Trophoblast cell (in vitro differentiated cells and primary cell): ENCODE measurements around the gene ALG11.

ENCODE experiments used
- DNase-seq, 2 donors: peaks; one replicate each; pipeline ENCODE4 v3.0.0-alpha.2; 2016
- H2AFZ ChIP-seq: 2 replicates; pipeline ENCODE4 v1.6.1; 2013; ENCODE audit warnings: low read length, moderate library complexity, mild to moderate bottlenecking; ENCODE audit not compliant: insufficient read depth, poor library complexity
- H2AK5ac ChIP-seq: 2 replicates; pipeline ENCODE4 v1.6.1; 2013; ENCODE audit warnings: mild to moderate bottlenecking, low read length
- H2BK120ac ChIP-seq: 2 replicates; pipeline ENCODE4 v1.6.1; 2013; ENCODE audit warnings: low read length, mild to moderate bottlenecking, moderate library complexity; ENCODE audit not compliant: insufficient read depth, poor library complexity
- H2BK12ac ChIP-seq: 2 replicates; pipeline ENCODE4 v1.6.1; 2013; ENCODE audit warnings: mild to moderate bottlenecking, low read length, moderate library complexity
- H2BK5ac ChIP-seq: 2 replicates; pipeline ENCODE4 v1.6.1; 2013; ENCODE audit warnings: low read length, low read depth, moderate library complexity, mild to moderate bottlenecking; ENCODE audit not compliant: poor library complexity
- H3K14ac ChIP-seq: 2 replicates; pipeline ENCODE4 v1.6.1; 2013; ENCODE audit warnings: mild to moderate bottlenecking, low read length
- H3K18ac ChIP-seq: 2 replicates; pipeline ENCODE4 v1.6.1; 2013; ENCODE audit warnings: mild to moderate bottlenecking, low read length
- H3K23ac ChIP-seq: 2 replicates; pipeline ENCODE4 v1.6.1; 2013; ENCODE audit warnings: low read length
- H3K27ac ChIP-seq: 2 replicates; pipeline ENCODE4 v1.5.1; 2013; ENCODE audit warnings: low read depth, mild to moderate bottlenecking, inconsistent platforms, low read length, moderate library complexity
- H3K27me3 ChIP-seq: 2 replicates; pipeline ENCODE4 v1.6.1; 2013; ENCODE audit warnings: inconsistent platforms, mild to moderate bottlenecking, low read length, moderate library complexity; ENCODE audit not compliant: insufficient read depth
- H3K36me3 ChIP-seq, 2 experiments: 1 replicate in 1 of 2; 2 replicates in 1 of 2; pipeline ENCODE4 v1.6.1; 2013; ENCODE audit warnings: low read length in 2 of 2, mild to moderate bottlenecking in 2 of 2, moderate library complexity in 1 of 2; ENCODE audit not compliant: insufficient read depth in 2 of 2, control insufficient read depth in 1 of 2
- H3K4ac ChIP-seq: 2 replicates; pipeline ENCODE4 v1.6.1; 2013; ENCODE audit warnings: low read depth, mild to moderate bottlenecking, low read length, moderate library complexity
- H3K4me1 ChIP-seq, 2 experiments: 1 replicate in 1 of 2; 2 replicates in 1 of 2; pipeline ENCODE4 v1.6.1; 2013; ENCODE audit warnings: low read length in 2 of 2, mild to moderate bottlenecking in 2 of 2, moderate library complexity in 1 of 2; ENCODE audit not compliant: insufficient read depth in 2 of 2, control insufficient read depth in 1 of 2
- H3K4me2 ChIP-seq: 2 replicates; pipeline ENCODE4 v1.6.1; 2013; ENCODE audit warnings: inconsistent platforms, mild to moderate bottlenecking, low read length, moderate library complexity
- H3K4me3 ChIP-seq: 2 replicates; pipeline ENCODE4 v1.5.1; 2013; ENCODE audit warnings: mild to moderate bottlenecking, low read depth, low read length, inconsistent platforms
- H3K79me1 ChIP-seq: one replicate; pipeline ENCODE4 v1.6.1; 2013; ENCODE audit warnings: low read length
- H3K79me2 ChIP-seq: 2 replicates; pipeline ENCODE4 v1.6.1; 2013; ENCODE audit warnings: low read length, mild to moderate bottlenecking; ENCODE audit not compliant: control insufficient read depth, insufficient read depth, poor library complexity
- H3K9ac ChIP-seq: 2 replicates; pipeline ENCODE4 v1.6.1; 2013; ENCODE audit warnings: mild to moderate bottlenecking, low read length
- H3K9me3 ChIP-seq: 2 replicates; pipeline ENCODE4 v1.6.1; 2013; ENCODE audit warnings: low read depth, mild to moderate bottlenecking, control low read depth, inconsistent platforms, low read length; ENCODE audit not compliant: insufficient read depth
- H4K12ac ChIP-seq: 2 replicates; pipeline ENCODE4 v1.6.1; 2013; ENCODE audit warnings: low read depth, mild to moderate bottlenecking, low read length, moderate library complexity
- H4K8ac ChIP-seq: 2 replicates; pipeline ENCODE4 v1.6.1; 2013; ENCODE audit warnings: low read depth, mild to moderate bottlenecking, low read length, moderate library complexity
- H4K91ac ChIP-seq: one replicate; pipeline ENCODE4 v1.6.1; 2013; ENCODE audit warnings: low read depth, mild to moderate bottlenecking, low read length, moderate library complexity
- WGBS: extraction: QIAGEN DNeasy Blood & Tissue Kit; methylation state at CpG from one replicate; pipeline ENCODE4 v1.1.7; 2013; ENCODE audit warnings: missing lambda C conversion rate; ENCODE audit not compliant: insufficient read length, insufficient coverage; ENCODE audit errors: extremely low coverage; 5-methylcytosine and 5-hydroxymethylcytosine counted together

Gene ALG11

DNA sequence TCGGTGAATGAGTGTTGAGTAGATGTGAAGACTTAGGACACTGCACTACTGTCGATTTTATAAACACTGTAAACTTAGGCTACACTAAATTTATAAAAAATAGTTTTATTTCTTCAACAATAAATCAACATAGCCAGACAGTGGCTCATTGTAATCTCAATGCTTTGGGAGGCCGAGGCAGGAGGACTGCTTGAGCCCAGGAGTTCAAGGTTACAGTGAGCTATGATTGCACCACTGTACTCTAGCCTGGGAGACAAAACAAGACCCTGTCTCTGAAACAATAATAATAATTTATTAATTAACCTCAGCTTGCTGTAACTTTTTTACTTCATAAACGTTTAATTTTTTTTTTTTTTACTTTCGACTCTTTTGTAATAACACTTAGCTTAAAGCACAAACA is 35.3 kb upstream of the ALG11 start:
- H2AK5ac ChIP-seq: no peak overlapping the region
- no peak overlapping the region for H2AFZ ChIP-seq
- H2BK120ac ChIP-seq: no peak overlapping the region
- no peak overlapping the region for H4K12ac ChIP-seq
- H3K27ac ChIP-seq: no peak overlapping the region
- DNase-seq: no peak
- peaks cover 6 to 10% of the 10 kb centered on the region in 2 experiments for H3K4me1 ChIP-seq
- 100% methylated on average over 1 of the region's 5 CpGs for WGBS
- H3K14ac ChIP-seq: no peak overlapping the region
- peaks cover 7% of the 10 kb centered on the region in 2 experiments for H3K36me3 ChIP-seq
- no peak overlapping the region for H3K4me2 ChIP-seq
- no peak overlapping the region for H4K91ac ChIP-seq
- H2BK5ac ChIP-seq: no peak overlapping the region
- no peak overlapping the region for H4K8ac ChIP-seq
- no peaks in the 10 kb centered on the region for H3K27me3 ChIP-seq
- H3K9me3 ChIP-seq: no peaks in the 10 kb centered on the region
- H3K4ac ChIP-seq: no peak overlapping the region
- no peak overlapping the region for H3K18ac ChIP-seq
- H2BK12ac ChIP-seq: no peak overlapping the region
- no peak overlapping the region for H3K9ac ChIP-seq
- no peak overlapping the region for H3K23ac ChIP-seq
- H3K79me2 ChIP-seq: no peaks in the 10 kb centered on the region
- peaks cover 2% of the 10 kb centered on the region for H3K79me1 ChIP-seq
- no peak overlapping the region for H3K4me3 ChIP-seq

GRCh38 chr13:51977625-51978024 is 34.6 kb upstream of the ALG11 start:
- Histone ChIP-seq H3K79me2 (peaks cover 2% of the 10 kb centered on the region), H3K14ac (no peak overlapping the region)
- no CpG with 5 or more reads among the region's 5 CpGs for WGBS

DNA sequence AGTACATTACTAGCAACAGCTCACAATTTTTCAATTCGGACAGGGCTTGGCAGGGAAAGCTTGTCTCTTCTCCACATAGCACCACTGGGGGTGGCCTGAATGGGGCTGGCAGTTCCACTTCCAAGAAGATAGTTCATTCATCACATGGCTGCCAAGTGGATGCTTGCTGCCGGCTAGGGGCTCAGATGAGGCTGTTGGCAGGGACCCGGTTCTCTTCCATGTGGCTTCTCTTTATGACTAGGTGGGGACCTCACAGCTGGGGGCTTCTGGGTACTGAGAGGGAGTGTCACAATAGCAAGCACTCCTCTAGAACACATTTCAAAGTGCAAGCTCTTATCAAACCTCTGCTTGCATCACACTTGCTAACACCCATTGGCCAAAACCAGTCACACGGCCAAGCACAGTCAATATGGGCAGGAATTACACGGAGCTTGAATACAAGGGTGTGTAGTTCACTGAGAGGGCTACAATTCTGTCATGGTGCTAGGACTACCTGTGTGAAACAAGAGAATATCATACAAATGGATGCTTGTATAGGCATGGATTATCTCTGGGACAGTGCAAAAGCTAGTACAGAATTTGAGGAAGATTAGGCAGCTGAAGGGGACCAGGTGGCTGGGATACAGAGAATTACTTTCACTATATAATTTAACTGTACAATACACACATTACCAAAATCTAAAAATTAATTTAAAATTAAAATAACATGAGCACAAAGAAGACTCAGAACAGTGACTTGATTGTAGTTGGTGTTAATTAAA is 33.2 kb upstream of the ALG11 start:
- Histone ChIP-seq H3K27me3 (no peaks in the 10 kb centered on the region), H3K23ac (no peak overlapping the region), H3K27ac (no peak overlapping the region), H2BK120ac (no peak overlapping the region), H3K4me2 (no peak overlapping the region), H4K91ac (no peak overlapping the region), H4K12ac (no peak overlapping the region), H3K36me3 (peaks cover 3% of the 10 kb centered on the region in 2 experiments), H2AFZ (no peak overlapping the region), H3K14ac (no peak overlapping the region), H3K79me2 (peaks cover 2% of the 10 kb centered on the region), H3K4ac (no peak overlapping the region), H3K9ac (no peak overlapping the region), H3K79me1 (peaks cover 2% of the 10 kb centered on the region), H2AK5ac (no peak overlapping the region), H2BK5ac (no peak overlapping the region), H4K8ac (no peak overlapping the region), H3K18ac (no peak overlapping the region), H2BK12ac (no peak overlapping the region), H3K4me1 (peaks cover 8 to 14% of the 10 kb centered on the region in 2 experiments), H3K9me3 (peaks cover 5% of the 10 kb centered on the region), H3K4me3 (no peak overlapping the region)
- DNase-seq: no peak
- WGBS: no CpG with 5 or more reads among the region's 5 CpGs

More at GRCh38 chr13:51977625-51978024, 34.6 kb upstream of the ALG11 start:
- no peak for DNase-seq
- H3K4me2 ChIP-seq: no peak overlapping the region
- H4K91ac ChIP-seq: no peak overlapping the region
- no peak overlapping the region for H2BK5ac ChIP-seq
- no peak overlapping the region for H2BK120ac ChIP-seq
- no peak overlapping the region for H3K27ac ChIP-seq
- H2BK12ac ChIP-seq: no peak overlapping the region
- H3K23ac ChIP-seq: no peak overlapping the region
- peaks cover 8 to 10% of the 10 kb centered on the region in 2 experiments for H3K4me1 ChIP-seq
- no peaks in the 10 kb centered on the region for H3K27me3 ChIP-seq
- peaks cover 4 to 7% of the 10 kb centered on the region in 2 experiments for H3K36me3 ChIP-seq
- peaks cover 2% of the 10 kb centered on the region for H3K9me3 ChIP-seq
- peaks cover 2% of the 10 kb centered on the region for H3K79me1 ChIP-seq
- no peak overlapping the region for H3K18ac ChIP-seq
- no peak overlapping the region for H3K4me3 ChIP-seq
- H3K9ac ChIP-seq: no peak overlapping the region
- H3K4ac ChIP-seq: no peak overlapping the region
- H4K12ac ChIP-seq: no peak overlapping the region
- H4K8ac ChIP-seq: no peak overlapping the region
- H2AK5ac ChIP-seq: no peak overlapping the region
- no peak overlapping the region for H2AFZ ChIP-seq

DNA sequence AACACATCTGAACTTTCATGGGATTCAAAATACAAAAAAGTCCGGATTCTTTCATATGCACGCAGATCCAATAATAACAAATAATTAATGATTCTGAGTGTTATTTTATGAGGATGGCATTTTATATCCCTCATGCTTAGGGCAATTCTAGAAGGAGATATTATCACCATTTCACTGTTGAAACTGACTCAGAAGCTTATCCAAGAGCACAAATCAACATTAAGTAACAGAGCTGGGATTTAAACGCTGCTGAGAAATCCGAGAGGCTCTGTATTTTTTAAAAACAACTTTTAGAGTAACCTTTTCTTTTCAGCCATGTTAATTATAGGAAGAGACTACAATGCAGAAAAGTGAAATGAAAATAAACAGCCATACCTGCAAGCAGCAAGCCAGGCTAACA is 31.3 kb upstream of the ALG11 start:
- no CpG with 5 or more reads among the region's 4 CpGs for WGBS
- Histone ChIP-seq H3K4me2 (peak overlapping the region; percentile 44), H3K27ac (peak overlapping the region; percentile 84), H3K27me3 (no peaks in the 10 kb centered on the region), H3K18ac (no peak overlapping the region), H4K8ac (no peak overlapping the region), H2BK12ac (no peak overlapping the region), H2AK5ac (no peak overlapping the region), H3K14ac (no peak overlapping the region), H4K91ac (no peak overlapping the region), H3K4me3 (no peak overlapping the region), H2AFZ (no peak overlapping the region), H2BK120ac (peak overlapping the region; percentile 36), H3K23ac (no peak overlapping the region), H3K79me1 (peaks cover 2% of the 10 kb centered on the region), H3K4me1 (peaks cover 4 to 8% of the 10 kb centered on the region in 2 experiments), H3K79me2 (peaks cover 2% of the 10 kb centered on the region), H2BK5ac (peak overlapping the region; percentile 37), H3K9ac (no peak overlapping the region), H3K4ac (no peak overlapping the region), H3K36me3 (no peaks in the 10 kb centered on the region), H3K9me3 (peaks cover 5% of the 10 kb centered on the region), H4K12ac (no peak overlapping the region)
- peak in 1 of 2 donors; percentile 28 for DNase-seq
